GM12872 (cell line): ENCODE results near the gene COPZ1.

Experiments used
- TF ChIP-seq, protein P1 (sequence below): IDR thresholded peaks from 3 replicates; pipeline ENCODE4 v1.5.1; 2011; ENCODE audit warnings: low read depth, mild to moderate bottlenecking, low read length, moderate library complexity; ENCODE audit not compliant: insufficient read depth

Gene COPZ1

DNA sequence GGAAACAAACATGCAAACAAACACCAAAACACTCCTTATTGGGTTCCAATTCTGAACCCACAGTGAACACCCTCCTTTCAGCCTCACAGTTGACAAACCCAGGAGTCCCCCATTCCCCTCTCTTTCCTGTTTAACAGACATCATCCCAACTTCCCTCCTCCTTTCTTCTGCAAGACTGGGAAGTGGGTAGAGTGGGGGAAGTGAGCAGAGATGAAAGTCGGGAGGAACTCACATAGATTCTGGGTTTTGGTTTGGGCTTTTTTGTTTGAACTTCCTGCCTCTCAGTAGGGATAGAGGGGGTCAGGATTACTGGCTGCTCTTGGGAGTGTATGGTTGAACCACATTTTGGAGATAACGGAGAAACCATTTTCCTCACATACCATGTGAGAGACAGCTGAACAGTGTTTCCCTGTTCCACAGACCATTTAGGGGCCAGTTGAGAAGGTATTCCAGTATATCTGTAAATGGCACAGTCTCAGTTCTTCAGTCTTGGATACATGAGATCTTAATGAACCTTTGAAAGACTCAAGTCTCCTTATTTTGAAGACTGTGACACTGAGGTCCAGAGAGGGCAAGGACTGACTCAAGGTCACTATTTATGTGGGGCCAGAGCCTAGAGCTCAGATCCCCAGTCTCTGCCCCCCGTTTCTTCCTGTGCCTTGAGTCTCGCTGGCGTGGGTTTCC is 43.2 kb downstream of the COPZ1 start:
- TF ChIP-seq, protein P1, sequence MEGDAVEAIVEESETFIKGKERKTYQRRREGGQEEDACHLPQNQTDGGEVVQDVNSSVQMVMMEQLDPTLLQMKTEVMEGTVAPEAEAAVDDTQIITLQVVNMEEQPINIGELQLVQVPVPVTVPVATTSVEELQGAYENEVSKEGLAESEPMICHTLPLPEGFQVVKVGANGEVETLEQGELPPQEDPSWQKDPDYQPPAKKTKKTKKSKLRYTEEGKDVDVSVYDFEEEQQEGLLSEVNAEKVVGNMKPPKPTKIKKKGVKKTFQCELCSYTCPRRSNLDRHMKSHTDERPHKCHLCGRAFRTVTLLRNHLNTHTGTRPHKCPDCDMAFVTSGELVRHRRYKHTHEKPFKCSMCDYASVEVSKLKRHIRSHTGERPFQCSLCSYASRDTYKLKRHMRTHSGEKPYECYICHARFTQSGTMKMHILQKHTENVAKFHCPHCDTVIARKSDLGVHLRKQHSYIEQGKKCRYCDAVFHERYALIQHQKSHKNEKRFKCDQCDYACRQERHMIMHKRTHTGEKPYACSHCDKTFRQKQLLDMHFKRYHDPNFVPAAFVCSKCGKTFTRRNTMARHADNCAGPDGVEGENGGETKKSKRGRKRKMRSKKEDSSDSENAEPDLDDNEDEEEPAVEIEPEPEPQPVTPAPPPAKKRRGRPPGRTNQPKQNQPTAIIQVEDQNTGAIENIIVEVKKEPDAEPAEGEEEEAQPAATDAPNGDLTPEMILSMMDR = no peak

- TF ChIP-seq, protein P1 = peak; percentile 97
Observed at GRCh38 chr12:54368709-54369596, 44.0 kb downstream of the COPZ1 start.

GRCh38 chr12:54369597-54370131 is 44.7 kb downstream of the COPZ1 start:
- TF ChIP-seq, protein P1 = no peak

DNA sequence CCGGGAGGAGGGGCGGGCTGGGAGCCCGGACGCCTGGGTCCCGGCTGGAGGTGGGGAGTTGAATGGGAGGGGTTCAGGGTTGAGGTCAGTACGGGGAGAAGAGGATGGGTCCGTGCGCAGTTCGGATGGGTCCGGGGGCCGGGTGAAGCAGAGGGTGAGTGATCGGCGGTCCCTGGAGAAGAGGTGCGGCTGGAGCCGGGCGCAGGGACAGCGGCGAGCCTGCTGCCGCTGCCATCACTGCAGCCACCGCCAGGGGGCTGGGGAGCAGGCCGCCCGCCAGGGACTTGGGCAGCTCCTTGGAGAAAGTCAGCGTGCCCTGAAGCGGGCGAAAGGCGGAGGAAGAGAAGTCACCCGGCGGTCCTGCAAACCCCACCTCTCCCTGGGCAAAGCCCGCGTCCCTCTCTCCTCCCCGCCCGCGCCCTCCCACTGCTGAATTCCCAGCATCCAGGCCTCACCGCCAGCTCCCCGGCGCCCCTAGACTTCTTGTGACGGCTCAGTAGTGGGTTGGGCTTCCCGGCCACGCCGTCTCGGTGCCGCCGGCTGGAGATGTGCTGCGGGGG is 45.3 kb downstream of the COPZ1 start:
- TF ChIP-seq, protein P1 = peak; percentile 87

DNA sequence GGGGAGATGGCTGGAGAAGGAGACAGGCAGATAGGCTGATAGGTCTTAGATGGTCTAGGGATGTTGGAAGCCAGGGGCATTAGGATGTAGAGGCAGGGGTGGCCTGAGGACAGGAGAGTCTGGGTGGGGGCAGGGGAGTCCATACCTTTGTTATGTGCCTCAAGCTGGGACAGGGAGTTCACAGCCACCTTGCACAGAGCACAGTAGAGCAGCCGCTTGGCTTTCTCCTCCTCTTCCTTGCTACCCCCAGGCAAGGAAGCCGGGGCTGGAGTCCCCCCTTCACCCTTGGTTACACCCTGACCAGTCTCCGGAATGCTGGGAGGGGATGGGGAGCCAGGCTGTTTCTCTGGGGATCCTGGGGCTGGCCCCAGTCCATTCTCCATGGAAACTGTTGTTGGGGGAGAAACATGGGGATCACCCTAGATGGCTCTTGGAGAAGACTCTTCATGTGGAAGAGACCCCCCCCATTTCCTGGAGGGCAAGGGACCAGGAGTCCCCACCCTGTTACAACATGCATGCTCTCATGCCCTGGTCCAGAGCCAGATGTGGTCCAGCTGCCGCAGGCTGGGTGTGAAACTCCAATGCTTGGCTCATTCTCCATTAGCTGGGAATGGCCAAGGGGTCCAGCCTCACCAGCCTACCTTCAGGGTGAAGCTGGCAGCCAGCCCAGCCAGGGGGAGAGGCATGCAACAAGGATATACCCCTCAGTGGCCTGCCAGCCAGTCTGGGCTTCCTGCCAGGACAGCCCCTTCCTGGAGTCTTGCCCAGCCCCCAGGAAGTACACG is 46.6 kb downstream of the COPZ1 start:
- TF ChIP-seq, protein P1 = no peak

- TF ChIP-seq, protein P1 = no peak
Observed at GRCh38 chr12:54372113-54372806, 47.3 kb downstream of the COPZ1 start.
